Activated CD4-positive, alpha-beta T cell treated with anti-CD3 and anti-CD28 coated beads, Interleukin-2, amount 10 ng/mL, durations not matched to agents 24 days and 14 days (primary cell): ENCODE measurements around the gene ALK. TPM values are rescaled to one million over a fixed set of nuclear protein-coding genes. Genes with fewer than 3 reads are reported as not detected.

Experiments used
- DNase-seq: peaks from one replicate; pipeline ENCODE4 v3.0.0; 2022
- H3K27ac Mint-ChIP-seq: one replicate; pipeline ENCODE4 v1.8.0; 2022; ENCODE audit warnings: mild to moderate bottlenecking, mixed read lengths
- H3K27me3 Mint-ChIP-seq: one replicate; pipeline ENCODE4 v1.8.0; 2022; ENCODE audit warnings: mixed read lengths
- H3K36me3 Mint-ChIP-seq: one replicate; pipeline ENCODE4 v1.8.0; 2022; ENCODE audit warnings: low read depth, mild to moderate bottlenecking, mixed read lengths
- H3K4me1 Mint-ChIP-seq: one replicate; pipeline ENCODE4 v1.8.0; 2021; ENCODE audit warnings: mixed read lengths
- H3K4me3 Mint-ChIP-seq: one replicate; pipeline ENCODE4 v1.8.0; 2022; ENCODE audit warnings: mild to moderate bottlenecking, moderate library complexity, mixed read lengths
- H3K9me3 Mint-ChIP-seq: one replicate; pipeline ENCODE4 v1.8.0; 2021; ENCODE audit warnings: mixed read lengths
- intact Hi-C: fragments of 100-400 bp; cut with micrococcal nuclease; formaldehyde crosslinking; loops from one replicate; pipeline ENCODE4 v1.15.1; 2023
- total RNA-seq: library from RNA; stranded (reverse); gene quantifications from 2 replicates; pipeline ENCODE4 v1.2.3, GENCODE V29; 2022

The ALK gene
- total RNA-seq, 1 donor from 2014 or later = not detected

DNA sequence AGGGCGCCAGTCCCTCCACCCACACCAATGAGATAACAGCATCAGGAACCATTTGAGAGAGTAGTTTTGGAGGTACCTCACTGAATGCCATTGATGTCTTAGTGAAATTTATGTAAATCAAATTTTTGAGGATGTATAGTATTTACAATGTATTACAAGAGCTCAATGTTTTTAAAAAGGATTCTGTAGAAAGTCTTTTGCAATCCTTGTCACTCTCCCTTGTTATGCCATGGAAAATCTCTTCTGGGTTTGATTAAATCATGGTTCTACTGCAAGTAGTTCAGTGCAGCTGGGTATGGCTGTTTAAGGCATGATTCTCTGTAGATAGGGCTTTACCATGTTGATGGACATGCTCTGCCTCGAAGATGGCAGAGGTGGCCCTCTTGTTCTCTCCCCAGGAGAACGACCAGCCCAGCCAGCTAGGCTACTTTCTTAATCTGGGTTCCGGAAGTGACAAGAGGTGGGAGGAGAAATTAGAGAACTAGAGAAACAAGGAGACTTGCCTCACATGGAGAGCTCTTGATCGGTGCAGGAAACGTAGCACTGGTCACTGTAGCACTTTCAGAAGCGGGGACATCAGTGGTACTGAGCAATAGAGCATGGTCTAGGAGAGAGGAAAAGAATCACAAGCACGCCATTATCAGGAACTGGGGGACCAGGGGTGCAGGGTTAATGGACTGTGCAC, 603.4 kb downstream of the ALK start:
- no peak for DNase-seq
- Mint-ChIP-seq H3K9me3 (no peaks in the 10 kb centered on the region), H3K36me3 (no peaks in the 10 kb centered on the region), H3K4me3 (no peak overlapping the region), H3K4me1 (peaks cover 55% of the 10 kb centered on the region), H3K27me3 (peaks cover 5% of the 10 kb centered on the region), H3K27ac (no peak overlapping the region)
- intact Hi-C loops = loop anchor here (10.0 kb wide), 2 partner anchors 203 to 303 kb away; partner anchors contain the start of gene CLIP4

DNA sequence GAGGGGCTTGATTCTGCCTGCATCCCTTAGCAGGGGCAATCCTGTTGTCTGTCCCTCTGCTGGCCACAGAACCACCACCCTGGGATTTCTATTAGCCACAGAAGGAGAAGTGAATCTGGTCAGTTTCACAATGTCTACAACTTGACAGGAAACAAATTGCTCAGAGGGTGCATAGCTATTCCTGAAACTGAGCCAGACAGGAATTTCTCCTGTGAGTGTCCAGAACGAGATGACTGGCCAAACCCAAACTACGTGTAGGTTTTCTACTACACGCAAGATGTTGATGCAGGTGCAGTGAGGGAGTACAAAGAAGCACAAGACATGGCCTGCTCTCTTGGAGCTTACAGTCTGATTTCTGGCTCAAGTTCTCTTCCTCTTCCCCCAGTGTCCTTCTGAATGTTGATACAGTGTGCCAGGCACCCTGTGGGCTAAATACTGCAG, 604.3 kb downstream of the ALK start:
- no peak for DNase-seq
- Mint-ChIP-seq H3K9me3 (no peaks in the 10 kb centered on the region), H3K27me3 (peaks cover 7% of the 10 kb centered on the region), H3K36me3 (no peaks in the 10 kb centered on the region), H3K4me1 (peaks cover 47% of the 10 kb centered on the region), H3K4me3 (no peak overlapping the region), H3K27ac (no peak overlapping the region)
- intact Hi-C loops = loop anchor here (10.0 kb wide), 2 partner anchors 202 to 302 kb away; partner anchors contain the start of gene CLIP4

DNA sequence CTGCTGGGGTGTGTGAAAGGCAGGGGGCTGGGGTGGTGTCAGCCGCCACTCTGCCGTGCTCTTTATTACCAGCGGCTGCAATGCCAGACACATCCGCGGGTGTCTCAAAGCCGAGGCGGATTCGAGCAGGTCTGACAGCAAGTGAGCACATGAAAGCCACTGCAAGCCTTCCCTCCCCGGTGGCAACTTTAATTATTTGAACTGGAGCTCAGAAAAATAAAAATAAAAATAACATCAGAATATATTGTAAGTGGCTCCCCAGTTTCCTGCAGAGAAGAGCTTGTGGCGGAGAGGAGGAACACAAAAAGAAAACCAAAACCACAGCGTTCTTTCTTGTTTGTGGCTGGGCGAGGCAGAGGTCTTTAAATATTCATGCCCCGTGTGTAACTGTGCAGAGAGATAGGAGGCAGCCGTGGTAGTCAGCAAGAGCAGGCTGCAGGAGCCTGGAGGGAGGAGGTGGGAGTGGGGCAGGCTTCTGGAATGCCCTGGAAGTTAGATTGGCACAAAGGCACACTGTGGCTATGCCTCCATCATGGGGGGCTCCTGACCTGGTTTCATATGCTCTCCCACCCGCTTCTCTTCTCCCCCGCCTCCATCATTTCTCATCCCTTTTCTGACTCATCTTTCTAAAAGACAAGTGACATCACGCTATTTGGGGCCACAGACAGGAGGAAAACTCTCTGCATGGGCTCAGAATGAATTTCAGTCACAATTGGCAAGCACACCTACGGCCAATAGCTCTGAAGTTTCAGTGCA, 606.4 kb downstream of the ALK start:
- H3K9me3 Mint-ChIP-seq = no peaks in the 10 kb centered on the region
- peak; percentile 89 for DNase-seq
- intact Hi-C loops = loop anchor here (10.0 kb wide), 2 partner anchors 200 to 300 kb away; partner anchors contain the start of gene CLIP4
- peaks cover 6% of the 10 kb centered on the region for H3K27me3 Mint-ChIP-seq
- H3K4me1 Mint-ChIP-seq = peaks cover 48% of the 10 kb centered on the region
- no peaks in the 10 kb centered on the region for H3K36me3 Mint-ChIP-seq
- peak overlapping the region; percentile 77 for H3K27ac Mint-ChIP-seq
- peak overlapping the region; percentile 72 for H3K4me3 Mint-ChIP-seq

DNA sequence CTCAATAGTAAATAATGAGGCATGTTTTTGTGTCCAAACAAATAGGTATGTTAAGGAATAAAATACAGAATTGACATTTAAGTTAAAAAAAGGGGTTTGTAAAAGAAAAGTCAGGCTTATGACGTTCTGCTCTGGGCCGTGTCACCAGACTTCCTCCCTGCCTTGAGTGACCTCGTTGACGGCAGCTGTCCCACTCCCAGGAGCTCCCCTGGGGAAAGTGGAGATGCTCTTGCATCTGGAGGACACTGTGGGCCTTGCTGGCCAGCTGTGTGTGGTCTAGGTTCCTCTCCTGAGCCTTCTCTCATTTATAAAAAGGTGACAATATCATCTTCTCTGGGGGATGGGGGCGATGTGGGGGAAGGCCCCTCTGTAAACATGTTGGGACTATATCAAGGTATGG, 609.9 kb downstream of the ALK start:
- no peak for DNase-seq
- no peaks in the 10 kb centered on the region for H3K36me3 Mint-ChIP-seq
- H3K4me1 Mint-ChIP-seq = peaks cover 38% of the 10 kb centered on the region
- no peak overlapping the region for H3K4me3 Mint-ChIP-seq
- H3K27me3 Mint-ChIP-seq = peaks cover 21% of the 10 kb centered on the region
- no peaks in the 10 kb centered on the region for H3K9me3 Mint-ChIP-seq
- intact Hi-C loops = loop anchor here (10.0 kb wide), 2 partner anchors 197 to 297 kb away; partner anchors contain the start of gene CLIP4
- H3K27ac Mint-ChIP-seq = no peak overlapping the region

DNA sequence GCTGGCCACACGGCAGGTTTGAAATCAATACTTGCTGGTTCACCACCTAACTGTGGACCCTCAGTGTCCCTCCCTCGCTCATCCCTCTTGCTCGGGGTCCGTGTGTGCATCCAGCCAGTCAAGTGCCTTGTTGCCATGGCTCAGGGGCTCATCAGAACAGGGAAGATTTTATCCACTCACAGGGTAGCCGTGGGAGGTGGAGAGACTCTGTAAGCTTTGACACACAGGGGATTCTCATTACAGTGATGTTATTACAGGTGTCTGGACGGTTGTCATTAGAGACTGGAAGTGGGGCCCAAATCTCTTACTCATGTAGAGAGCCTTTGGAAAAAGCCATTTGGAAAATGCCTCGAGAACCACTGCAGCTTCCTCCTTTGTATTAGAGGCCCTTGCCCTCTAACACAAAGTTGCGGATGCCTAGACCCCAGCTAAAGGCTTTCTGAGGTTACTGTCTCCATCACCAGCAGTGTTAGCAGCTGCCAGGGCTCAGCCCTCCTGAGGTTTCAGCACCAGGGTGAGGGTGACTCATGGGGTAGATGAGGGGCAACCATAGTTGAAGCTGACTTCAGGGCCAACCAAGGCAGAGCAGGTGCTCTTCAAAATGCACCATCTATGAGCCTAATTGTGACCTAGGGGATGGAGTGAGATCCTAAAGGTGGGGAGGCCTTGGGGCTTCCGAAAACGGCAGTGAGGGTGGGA, 610.6 kb downstream of the ALK start:
- no peak overlapping the region for H3K27ac Mint-ChIP-seq
- H3K27me3 Mint-ChIP-seq = peaks cover 24% of the 10 kb centered on the region
- intact Hi-C loops = loop anchor here (10.0 kb wide), 2 partner anchors 196 to 296 kb away; partner anchors contain the start of gene CLIP4
- peaks cover 36% of the 10 kb centered on the region for H3K4me1 Mint-ChIP-seq
- no peak overlapping the region for H3K4me3 Mint-ChIP-seq
- H3K36me3 Mint-ChIP-seq = no peaks in the 10 kb centered on the region
- DNase-seq = no peak
- H3K9me3 Mint-ChIP-seq = no peaks in the 10 kb centered on the region

DNA sequence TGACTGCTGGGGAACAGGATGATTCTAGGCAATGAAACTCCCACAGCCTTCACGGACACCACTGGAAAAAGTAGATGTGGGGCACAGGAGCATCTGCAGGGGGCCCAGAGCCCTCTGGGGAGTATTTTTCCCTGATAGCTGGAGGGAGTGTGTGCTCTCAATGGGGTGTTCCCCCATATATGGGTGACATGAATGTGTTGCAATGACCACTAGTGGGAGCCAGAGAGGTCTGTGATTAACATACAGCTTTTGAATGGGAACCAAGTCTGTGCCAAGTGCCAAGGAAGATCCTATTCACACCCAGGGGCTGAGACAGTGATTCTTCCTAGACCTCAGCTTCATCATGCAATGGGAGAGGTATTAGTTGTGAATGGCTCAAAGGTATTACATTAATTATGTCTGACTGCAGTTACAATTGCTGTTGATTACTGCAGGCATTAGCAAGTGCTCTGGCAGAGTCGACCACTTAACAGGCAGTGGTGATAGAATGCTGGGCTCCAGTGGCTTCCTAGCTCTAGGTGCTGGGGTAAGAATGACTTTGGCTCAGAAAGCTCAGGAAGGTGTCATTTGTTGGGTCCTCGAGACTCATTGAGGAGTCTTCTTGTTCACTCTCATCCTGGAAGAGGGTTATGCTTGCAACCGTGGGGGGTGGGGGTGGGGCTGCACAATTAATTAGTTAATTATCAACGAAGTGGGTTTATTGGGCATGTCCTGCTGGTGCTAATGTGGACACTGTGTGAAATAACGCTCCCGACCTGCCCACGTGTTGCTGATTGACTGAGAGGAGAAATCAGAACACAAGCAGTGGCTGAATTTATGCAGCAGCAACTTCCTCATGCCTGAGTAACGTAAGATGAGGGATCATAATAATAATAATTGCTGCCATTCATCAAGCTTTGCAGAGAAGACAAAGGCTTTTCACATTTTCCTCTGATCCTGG, 612.0 kb downstream of the ALK start:
- peaks cover 28% of the 10 kb centered on the region for H3K27me3 Mint-ChIP-seq
- H3K4me1 Mint-ChIP-seq = peaks cover 26% of the 10 kb centered on the region
- no peak overlapping the region for H3K27ac Mint-ChIP-seq
- no peaks in the 10 kb centered on the region for H3K36me3 Mint-ChIP-seq
- H3K4me3 Mint-ChIP-seq = no peak overlapping the region
- no peaks in the 10 kb centered on the region for H3K9me3 Mint-ChIP-seq
- intact Hi-C loops = loop anchor here (2.0 to 10.0 kb wide), 4 partner anchors 37 to 531 kb away; partner anchors contain the start of gene CLIP4
- peak; percentile 88 for DNase-seq

DNA sequence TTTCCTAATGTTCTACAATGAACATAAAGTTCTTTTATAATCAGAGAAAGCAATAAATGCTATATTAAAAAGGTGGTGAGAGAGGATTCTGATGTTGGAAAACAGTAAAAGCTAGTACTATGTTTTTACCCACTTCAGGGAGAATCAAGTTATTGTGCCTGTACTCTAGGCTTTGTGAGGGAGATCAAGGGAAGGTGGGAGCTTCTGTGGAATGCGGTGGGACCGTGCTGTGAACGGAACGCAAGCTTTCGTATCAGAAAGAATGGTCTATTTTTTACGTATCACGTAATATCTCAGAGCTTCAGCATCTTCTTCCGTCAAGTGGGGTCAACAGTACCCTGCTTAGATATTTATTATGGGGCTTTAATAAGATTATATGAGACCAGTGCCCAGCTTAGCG, 613.0 kb downstream of the ALK start:
- Mint-ChIP-seq H3K4me3 (no peak overlapping the region), H3K27ac (no peak overlapping the region), H3K9me3 (no peaks in the 10 kb centered on the region), H3K4me1 (peaks cover 17% of the 10 kb centered on the region), H3K27me3 (peaks cover 28% of the 10 kb centered on the region), H3K36me3 (no peaks in the 10 kb centered on the region)
- intact Hi-C loops = loop anchor here (2.0 kb wide), 2 partner anchors 38 to 532 kb away; no protein-coding TSS in a partner anchor
- no peak for DNase-seq

DNA sequence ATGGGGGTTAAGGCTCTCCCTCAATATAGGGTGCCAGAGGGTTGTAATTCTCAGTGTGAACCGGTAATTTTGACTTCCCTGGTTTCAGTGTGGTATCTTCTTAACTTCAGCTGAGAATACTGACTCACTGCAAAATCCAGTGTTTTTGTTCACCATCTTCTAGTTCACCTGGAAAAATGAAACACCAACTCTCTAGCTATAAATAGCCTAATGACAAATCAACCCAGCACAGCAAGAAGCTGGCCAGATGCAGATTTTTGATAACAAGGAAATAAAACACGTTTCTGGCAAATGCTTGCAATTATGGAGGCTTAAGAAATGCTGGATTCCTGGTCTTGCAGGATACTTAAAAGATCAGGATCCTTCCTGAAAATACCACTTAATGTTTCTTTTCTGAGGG, 613.9 kb downstream of the ALK start:
- intact Hi-C loops = no loop called here
- no peaks in the 10 kb centered on the region for H3K9me3 Mint-ChIP-seq
- H3K4me1 Mint-ChIP-seq = peaks cover 14% of the 10 kb centered on the region

DNA sequence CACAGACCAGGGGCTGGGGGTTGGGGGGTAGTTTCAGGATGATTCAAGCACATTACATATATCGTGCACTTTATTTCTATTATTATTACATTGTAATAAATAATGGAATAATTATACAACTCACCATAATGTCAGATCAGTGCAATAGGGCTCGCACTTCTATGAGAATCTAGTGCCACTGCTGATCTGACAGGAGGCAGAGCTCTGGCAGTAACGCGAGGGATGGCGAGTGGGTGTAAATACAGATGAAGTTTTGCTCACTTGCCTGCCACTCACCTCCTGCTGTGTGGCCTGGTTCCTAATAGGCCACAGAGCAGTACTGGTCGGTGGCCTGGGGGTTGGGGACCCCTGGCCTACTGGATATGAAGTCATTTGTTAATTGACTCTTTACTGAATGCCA, 615.6 kb downstream of the ALK start:
- intact Hi-C loops = no loop called here

More for the DNA sequence above, 613.9 kb downstream of the ALK start:
- H3K27me3 Mint-ChIP-seq = peaks cover 27% of the 10 kb centered on the region
- no peak overlapping the region for H3K27ac Mint-ChIP-seq
- H3K36me3 Mint-ChIP-seq = no peaks in the 10 kb centered on the region
- no peak overlapping the region for H3K4me3 Mint-ChIP-seq
- no peak for DNase-seq

DNA sequence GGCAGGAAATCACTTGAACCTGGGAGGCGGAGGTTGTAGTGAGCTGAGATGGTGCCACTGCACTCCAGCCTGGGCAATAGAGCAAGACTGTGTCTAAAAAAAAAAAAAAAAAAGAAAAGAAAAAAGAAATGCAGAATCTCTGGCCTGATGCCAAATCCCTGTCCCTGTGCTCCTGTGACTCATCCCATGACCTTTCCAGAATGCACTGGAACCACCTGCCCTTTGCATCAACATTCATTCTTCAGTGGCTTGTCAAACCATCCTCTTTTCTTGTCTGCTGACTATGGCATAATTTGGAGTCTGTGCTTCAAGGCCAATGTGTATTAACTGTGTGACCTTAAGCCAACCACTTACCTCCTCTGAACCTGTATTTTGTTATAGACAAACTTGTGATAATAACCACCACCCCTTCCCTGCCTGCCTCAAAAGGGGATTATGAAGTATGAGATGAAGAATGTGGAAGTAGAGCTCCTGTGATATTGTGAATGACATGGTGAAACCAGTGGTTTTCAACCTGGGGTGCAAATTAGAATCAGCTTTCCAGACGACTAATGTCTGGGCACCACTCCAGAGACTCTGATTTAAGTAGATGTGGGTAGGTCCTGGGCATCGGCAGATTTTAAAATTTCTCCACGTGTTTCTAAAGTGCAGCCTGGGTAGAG, 616.9 kb downstream of the ALK start:
- no peak overlapping the region for H3K4me3 Mint-ChIP-seq
- peaks cover 33% of the 10 kb centered on the region for H3K27me3 Mint-ChIP-seq
- no peak for DNase-seq
- intact Hi-C loops = no loop called here
- H3K9me3 Mint-ChIP-seq = no peaks in the 10 kb centered on the region
- no peak overlapping the region for H3K27ac Mint-ChIP-seq
- no peaks in the 10 kb centered on the region for H3K36me3 Mint-ChIP-seq
- H3K4me1 Mint-ChIP-seq = peaks cover 4% of the 10 kb centered on the region

More for the DNA sequence above, 615.6 kb downstream of the ALK start:
- no peak for DNase-seq
- Mint-ChIP-seq H3K27ac (no peak overlapping the region), H3K9me3 (no peaks in the 10 kb centered on the region), H3K27me3 (peaks cover 32% of the 10 kb centered on the region), H3K4me3 (no peak overlapping the region), H3K4me1 (peaks cover 4% of the 10 kb centered on the region), H3K36me3 (no peaks in the 10 kb centered on the region)

DNA sequence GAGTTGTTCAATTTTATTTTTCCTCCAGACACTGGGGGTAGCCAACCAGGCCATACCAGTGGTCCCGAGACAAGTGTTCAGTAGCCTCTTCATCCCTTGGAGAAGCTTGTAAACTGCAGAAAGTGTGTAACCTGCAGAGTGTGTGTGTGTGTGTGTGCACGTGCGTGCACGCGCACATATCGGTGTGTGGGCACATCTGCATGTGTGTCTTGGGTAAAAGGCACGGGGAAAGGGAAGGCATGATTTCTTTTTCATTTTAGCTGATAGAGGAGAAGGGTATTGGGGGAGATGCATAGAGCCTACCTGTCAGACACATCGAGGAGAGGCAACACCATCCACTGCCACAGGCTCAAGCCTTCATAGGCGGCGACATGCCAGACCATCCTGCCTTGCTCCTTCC, 624.8 kb downstream of the ALK start:
- Mint-ChIP-seq H3K36me3 (no peaks in the 10 kb centered on the region), H3K4me3 (no peak overlapping the region), H3K27me3 (peaks cover 31% of the 10 kb centered on the region), H3K4me1 (no peaks in the 10 kb centered on the region), H3K27ac (no peak overlapping the region), H3K9me3 (no peaks in the 10 kb centered on the region)
- intact Hi-C loops = loop anchor here (10.0 kb wide), 1 partner anchor 628 kb away; the partner anchor contains the start of gene ALK
- no peak for DNase-seq

DNA sequence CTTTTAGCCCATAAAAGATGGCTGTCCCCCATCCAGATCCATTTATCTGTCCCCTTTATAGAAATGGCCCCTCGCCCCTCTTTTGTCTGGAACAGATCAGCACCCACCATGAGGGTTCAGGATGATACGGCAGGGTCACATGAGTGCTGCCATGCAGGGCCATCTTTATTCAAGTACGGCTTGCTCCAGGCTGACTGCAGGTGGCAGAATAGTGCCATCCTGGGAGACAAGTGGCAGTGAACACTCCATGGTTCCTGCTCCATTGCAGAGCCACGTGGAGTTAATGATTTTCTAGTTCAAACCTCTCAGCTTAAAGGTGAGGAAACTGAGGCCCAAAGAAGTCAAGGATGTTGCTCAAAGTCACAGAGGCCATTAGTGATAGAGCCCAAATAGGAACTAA, 625.5 kb downstream of the ALK start:
- peaks cover 28% of the 10 kb centered on the region for H3K27me3 Mint-ChIP-seq
- no peak overlapping the region for H3K27ac Mint-ChIP-seq
- no peaks in the 10 kb centered on the region for H3K4me1 Mint-ChIP-seq
- DNase-seq = no peak
- H3K9me3 Mint-ChIP-seq = no peaks in the 10 kb centered on the region
- H3K36me3 Mint-ChIP-seq = no peaks in the 10 kb centered on the region
- H3K4me3 Mint-ChIP-seq = no peak overlapping the region
- intact Hi-C loops = loop anchor here (10.0 kb wide), 1 partner anchor 629 kb away; the partner anchor contains the start of gene ALK
